T-helper 9 cell (primary cell): ENCODE measurements around the gene POLR2E.

Experiments
- DNase-seq: peaks from one replicate; pipeline ENCODE4 v3.0.0-alpha.2; 2020

The POLR2E gene

DNA sequence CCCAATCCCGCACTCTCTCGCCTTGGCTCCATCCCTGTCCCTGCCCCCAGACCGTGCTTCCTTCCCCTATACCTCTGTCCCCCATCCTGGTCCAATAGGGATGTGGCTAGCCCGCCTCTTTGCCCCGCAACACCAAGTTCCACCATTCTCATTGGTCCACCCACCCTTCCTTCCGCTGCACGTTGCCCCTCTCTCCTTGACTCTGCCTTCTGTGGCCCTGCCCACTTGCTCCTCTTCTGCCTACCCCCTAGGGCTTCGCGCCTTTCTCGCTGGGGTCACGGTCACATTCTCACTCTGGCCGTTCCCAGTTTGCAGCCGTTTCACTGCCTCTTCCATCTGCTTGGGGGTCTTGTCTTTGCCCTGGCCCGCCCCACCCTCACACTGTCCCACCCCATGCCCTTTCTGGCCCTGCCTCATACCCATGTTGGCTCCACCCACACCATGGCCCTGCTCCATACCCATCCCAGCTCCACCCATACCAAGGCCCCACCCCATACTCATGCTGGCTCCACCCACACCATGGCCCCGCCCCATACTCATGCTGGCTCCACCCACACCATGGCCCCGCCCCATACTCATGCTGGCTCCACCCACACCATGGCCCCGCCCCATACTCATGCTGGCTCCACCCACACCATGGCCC, 32.7 kb downstream of the POLR2E start:
- DNase-seq = no peak

- DNase-seq = no peak
Observed at GRCh38 chr19:1061987-1062386, 33.2 kb downstream of the POLR2E start.

DNA sequence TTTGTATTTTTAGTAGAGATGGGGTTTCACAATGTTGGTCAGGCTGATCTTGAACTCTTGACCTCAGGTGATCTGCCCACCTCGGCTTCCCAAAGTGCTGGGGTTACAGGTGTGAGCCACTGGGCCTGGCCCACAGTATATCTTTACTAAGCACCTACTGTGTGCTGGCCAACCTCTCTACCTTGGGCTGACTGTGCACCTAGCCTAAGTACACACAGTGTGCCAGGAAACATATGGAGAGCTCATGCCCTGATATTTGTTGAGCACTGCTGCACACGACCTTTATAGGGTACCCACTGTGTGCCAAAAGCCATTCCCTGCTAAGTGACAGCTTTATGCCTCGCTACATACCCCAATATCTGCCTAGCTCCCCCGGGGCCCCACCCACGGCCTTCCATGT, 34.5 kb downstream of the POLR2E start:
- no peak for DNase-seq

GRCh38 chr19:1058112-1058511, 37.1 kb downstream of the POLR2E start:
- no peak for DNase-seq

- no peak for DNase-seq
Observed at GRCh38 chr19:1057176-1057855, 37.9 kb downstream of the POLR2E start.

DNA sequence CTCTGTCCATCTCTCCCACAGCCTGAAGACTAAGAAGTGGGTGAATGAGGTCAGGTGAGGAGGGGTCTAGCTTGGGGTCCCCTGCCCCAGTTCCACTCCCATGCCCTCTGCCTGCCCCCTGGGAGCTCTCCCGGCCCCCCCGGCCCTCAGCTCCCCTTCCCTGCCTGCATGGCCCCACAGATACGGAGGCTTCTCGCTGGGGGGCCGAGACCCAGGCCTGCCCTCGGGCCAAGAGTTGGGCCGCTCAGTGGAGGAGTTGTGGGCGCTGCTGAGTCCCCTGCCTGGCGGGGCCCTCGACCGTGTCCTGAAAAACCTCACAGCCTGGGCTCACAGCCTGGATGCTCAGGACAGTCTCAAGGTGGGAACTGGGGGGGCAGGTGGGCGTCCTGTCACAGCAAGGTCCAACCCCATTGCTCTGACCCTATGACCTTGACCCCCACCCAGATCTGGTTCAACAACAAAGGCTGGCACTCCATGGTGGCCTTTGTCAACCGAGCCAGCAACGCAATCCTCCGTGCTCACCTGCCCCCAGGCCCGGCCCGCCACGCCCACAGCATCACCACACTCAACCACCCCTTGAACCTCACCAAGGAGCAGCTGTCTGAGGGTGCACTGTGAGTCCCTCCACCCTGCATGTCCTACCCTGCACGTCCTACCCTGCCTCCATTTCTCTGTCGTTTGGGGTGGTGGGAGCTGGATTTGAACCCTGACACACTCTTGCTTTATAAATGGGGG, 39.1 kb downstream of the POLR2E start:
- DNase-seq = no peak

GRCh38 chr19:1055028-1055425, 40.1 kb downstream of the POLR2E start:
- no peak for DNase-seq

GRCh38 chr19:1054102-1055027, 40.8 kb downstream of the POLR2E start:
- no peak for DNase-seq

DNA sequence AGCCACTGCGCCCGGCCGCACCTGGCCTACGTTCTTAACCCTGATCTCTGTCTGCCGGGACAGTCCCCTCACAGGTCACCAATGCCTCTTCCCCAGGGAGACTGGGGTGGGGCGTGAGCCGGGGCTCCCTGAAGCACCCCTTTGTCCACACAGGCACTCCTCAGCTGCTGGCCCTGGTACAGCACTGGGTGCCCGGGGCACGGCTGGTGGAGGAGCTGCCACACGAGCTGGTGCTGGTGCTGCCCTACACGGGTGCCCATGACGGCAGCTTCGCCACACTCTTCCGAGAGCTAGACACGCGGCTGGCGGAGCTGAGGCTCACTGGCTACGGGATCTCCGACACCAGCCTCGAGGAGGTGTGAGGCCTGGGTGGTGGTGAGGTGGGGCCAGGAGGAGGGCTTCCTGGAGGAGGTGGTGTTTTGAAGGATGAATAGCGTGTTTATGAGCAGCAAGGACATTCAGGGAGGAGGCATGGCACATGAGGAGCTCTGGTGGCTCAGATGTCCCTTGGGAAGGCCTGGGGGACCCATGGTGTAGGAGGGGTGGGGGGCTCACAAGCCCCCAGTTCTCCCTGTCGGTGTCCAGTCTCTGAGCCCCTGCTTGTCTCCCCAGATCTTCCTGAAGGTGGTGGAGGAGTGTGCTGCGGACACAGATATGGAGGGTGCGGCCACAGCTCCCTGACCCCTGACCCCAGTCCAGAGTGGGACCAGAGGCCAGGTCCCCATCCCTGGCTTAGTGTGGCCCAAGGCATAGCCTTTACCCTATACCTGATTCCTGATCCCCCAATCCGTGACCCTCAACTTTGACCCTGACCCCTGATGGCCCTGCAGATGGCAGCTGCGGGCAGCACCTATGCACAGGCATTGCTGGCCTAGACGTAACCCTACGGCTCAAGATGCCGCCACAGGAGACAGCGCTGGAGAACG, 41.7 kb downstream of the POLR2E start:
- DNase-seq = no peak

- no peak for DNase-seq
Observed at GRCh38 chr19:1052349-1052975, 42.7 kb downstream of the POLR2E start.

DNA sequence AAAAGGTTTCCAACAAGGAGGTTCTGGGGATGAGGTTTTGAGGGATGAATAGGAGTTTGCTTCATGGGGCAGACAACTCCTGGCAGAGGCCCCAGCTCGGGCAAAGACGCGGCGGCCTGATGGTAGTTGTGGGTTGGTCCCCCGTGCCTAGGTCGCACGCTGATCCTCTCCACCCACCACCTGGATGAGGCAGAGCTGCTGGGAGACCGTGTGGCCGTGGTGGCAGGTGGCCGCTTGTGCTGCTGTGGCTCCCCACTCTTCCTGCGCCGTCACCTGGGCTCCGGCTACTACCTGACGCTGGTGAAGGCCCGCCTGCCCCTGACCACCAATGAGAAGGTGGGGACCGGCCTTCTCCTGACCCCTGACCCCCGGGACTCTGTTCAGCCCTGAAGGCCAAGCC, 43.4 kb downstream of the POLR2E start:
- no peak for DNase-seq

DNA sequence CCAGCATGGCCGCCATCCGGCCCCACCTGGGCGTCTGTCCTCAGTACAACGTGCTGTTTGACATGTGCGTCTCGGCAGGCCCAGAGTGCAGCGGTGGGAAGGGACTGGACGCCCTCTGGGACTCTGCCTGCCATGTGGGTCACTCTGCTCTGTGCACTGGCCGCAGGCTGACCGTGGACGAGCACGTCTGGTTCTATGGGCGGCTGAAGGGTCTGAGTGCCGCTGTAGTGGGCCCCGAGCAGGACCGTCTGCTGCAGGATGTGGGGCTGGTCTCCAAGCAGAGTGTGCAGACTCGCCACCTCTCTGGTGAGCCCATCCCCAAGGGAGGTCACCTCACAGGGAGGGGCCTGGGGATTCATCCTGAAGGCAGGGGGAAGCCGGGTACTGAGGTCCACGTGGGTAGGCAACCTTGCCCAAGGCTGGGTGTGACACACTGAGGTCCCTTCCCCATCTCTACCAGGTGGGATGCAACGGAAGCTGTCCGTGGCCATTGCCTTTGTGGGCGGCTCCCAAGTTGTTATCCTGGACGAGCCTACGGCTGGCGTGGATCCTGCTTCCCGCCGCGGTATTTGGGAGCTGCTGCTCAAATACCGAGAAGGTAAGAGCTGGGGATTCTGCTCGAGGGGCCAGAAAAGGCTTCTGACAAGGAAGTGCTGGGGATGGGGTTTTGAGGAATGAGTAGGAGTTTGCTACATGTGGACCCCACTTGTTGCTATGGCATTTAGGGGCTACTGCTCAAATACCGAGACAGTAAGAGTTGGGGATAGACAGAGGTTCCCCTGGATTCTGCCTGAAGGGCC, 44.0 kb downstream of the POLR2E start:
- no peak for DNase-seq

DNA sequence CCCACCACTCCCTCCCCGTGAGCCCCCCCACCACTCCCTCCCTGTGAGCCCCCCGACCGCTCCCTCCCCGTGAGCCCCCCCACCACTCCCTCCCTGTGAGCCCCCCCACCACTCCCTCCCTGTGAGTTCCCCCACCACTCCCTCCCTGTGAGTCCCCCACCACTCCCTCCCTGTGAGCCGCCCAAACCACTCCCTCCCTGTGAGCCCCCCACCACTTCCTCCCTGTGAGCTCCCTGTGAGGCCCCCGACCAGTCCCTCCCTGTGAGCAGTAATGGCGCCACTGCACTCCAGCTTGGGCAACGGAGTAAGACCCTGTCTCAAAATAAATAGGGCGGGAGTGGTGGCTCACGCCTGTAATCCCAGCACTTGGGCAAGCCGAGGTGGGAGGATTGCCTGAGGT, 45.4 kb downstream of the POLR2E start:
- DNase-seq = no peak

- DNase-seq = no peak
Observed at GRCh38 chr19:1049106-1049505, 46.1 kb downstream of the POLR2E start.

GRCh38 chr19:1047696-1048147, 47.5 kb downstream of the POLR2E start:
- no peak for DNase-seq

- no peak for DNase-seq
Observed at GRCh38 chr19:1046836-1047695, 48.1 kb downstream of the POLR2E start.

DNA sequence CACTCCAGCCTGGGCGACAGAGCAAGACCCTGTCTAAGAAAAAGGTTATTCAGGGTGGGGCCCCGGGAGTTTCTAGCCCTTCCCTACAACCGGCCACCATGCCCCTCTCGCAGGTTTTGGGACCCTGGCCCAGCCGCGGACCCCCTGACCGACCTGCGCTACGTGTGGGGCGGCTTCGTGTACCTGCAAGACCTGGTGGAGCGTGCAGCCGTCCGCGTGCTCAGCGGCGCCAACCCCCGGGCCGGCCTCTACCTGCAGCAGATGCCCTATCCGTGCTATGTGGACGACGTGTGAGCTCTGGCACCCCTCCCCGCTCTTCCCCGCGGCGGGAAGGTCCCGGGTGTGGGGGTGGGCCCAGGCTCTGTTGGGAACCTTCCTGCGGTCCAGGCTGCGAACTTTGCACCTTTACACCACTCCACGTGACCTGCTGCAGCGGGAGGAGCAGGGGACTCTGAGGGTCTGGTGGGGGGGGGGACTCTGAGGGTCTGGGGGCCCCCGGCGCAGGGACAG, 49.0 kb downstream of the POLR2E start:
- no peak for DNase-seq

DNA sequence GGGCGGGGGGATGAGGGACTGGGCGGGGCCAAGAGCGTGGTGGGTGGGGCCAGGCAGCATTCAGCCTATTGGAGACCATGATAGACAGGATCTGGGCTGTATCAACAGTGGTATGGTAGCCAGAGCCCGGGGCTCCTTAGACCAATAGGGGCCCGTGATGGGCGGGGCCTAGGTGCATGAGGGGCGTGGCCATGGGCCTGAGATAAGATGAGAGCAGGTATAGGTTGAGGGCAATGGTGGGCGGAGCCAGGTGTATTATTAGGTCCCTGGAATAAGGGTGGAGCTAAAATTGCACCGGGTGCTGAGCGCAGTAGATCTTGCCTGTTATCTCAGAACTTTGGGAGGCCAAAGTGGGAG, 50.0 kb downstream of the POLR2E start:
- DNase-seq = peak; percentile 54
